Progenitor cell of endocrine pancreas (in vitro differentiated cells): ENCODE results near the gene MRNIP. TPM values are rescaled to one million over a fixed set of nuclear protein-coding genes. Genes with fewer than 3 reads are reported as not detected.

Experiments
- DNase-seq: peaks from one replicate; pipeline ENCODE4 v3.0.0; 2021; ENCODE audit warnings: low spot score; ENCODE audit not compliant: unreplicated experiment
- H3K27ac Mint-ChIP-seq: 2 replicates; pipeline ENCODE4 v1.8.0; 2021; ENCODE audit warnings: mild to moderate bottlenecking, moderate library complexity, mixed read lengths
- H3K27me3 Mint-ChIP-seq: 2 replicates; pipeline ENCODE4 v1.8.0; 2021; ENCODE audit warnings: mixed read lengths
- H3K36me3 Mint-ChIP-seq: 2 replicates; pipeline ENCODE4 v1.8.0; 2022; ENCODE audit warnings: mixed read lengths; ENCODE audit not compliant: insufficient read depth
- H3K4me1 Mint-ChIP-seq: 2 replicates; pipeline ENCODE4 v1.8.0; 2021; ENCODE audit warnings: low read depth, mixed read lengths
- H3K4me3 Mint-ChIP-seq: 2 replicates; pipeline ENCODE4 v1.8.0; 2021; ENCODE audit warnings: low read depth, mild to moderate bottlenecking, moderate library complexity, mixed read lengths
- H3K9me3 Mint-ChIP-seq: 2 replicates; pipeline ENCODE4 v1.8.0; 2021; ENCODE audit warnings: low read depth, mixed read lengths
- total RNA-seq: library from RNA; stranded (reverse); gene quantifications from 2 replicates; pipeline ENCODE4 v1.2.1, GENCODE V29; 2021
- TF ChIP-seq, protein P1 (sequence below): fragments of 200-600 bp; sonication (generic); IDR thresholded peaks from one replicate; pipeline ENCODE4 v1.5.0; 2021; ENCODE audit warnings: antibody characterized with exemption, mild to moderate bottlenecking; ENCODE audit not compliant: unreplicated experiment

Gene MRNIP
- total RNA-seq, 1 donor from 2014 or later, result 63.4 TPM

DNA sequence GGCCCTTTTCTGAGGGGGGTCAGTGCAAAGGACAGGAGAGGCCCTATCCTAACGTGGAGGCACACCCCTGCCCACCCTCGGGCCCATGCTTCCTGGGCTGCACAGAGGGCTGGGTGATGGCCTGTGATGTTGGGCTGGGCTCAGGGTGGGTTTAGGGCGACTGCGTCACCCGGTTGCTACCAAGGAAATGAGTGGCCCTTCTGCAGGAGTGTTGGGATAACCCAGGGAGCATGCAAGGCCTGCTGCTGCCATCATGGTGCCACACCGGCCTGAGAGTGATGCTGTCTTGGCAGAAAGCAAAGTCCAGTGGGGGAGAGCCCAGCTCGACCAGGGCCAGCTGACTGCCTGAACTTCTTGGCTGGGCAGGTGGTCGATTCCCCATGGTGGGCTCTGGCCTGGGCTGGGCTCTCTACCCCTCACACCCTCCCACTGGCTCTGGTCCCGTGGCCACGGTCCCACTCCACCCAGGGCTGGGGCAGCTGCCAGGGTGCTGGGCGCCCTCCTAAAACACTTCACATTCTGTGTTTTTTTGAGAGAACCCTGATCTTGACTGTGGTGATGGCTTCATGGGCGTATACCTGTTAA is 21.5 kb upstream of the MRNIP start:
- TF ChIP-seq, protein P1, sequence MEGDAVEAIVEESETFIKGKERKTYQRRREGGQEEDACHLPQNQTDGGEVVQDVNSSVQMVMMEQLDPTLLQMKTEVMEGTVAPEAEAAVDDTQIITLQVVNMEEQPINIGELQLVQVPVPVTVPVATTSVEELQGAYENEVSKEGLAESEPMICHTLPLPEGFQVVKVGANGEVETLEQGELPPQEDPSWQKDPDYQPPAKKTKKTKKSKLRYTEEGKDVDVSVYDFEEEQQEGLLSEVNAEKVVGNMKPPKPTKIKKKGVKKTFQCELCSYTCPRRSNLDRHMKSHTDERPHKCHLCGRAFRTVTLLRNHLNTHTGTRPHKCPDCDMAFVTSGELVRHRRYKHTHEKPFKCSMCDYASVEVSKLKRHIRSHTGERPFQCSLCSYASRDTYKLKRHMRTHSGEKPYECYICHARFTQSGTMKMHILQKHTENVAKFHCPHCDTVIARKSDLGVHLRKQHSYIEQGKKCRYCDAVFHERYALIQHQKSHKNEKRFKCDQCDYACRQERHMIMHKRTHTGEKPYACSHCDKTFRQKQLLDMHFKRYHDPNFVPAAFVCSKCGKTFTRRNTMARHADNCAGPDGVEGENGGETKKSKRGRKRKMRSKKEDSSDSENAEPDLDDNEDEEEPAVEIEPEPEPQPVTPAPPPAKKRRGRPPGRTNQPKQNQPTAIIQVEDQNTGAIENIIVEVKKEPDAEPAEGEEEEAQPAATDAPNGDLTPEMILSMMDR, result no peak
- H3K27ac Mint-ChIP-seq, result no peak overlapping the region
- peaks cover 22% of the 10 kb centered on the region for H3K9me3 Mint-ChIP-seq
- H3K27me3 Mint-ChIP-seq, result no peaks in the 10 kb centered on the region
- H3K4me3 Mint-ChIP-seq, result no peak overlapping the region
- H3K4me1 Mint-ChIP-seq, result no peaks in the 10 kb centered on the region
- DNase-seq, result no peak
- H3K36me3 Mint-ChIP-seq, result peaks cover 39% of the 10 kb centered on the region

DNA sequence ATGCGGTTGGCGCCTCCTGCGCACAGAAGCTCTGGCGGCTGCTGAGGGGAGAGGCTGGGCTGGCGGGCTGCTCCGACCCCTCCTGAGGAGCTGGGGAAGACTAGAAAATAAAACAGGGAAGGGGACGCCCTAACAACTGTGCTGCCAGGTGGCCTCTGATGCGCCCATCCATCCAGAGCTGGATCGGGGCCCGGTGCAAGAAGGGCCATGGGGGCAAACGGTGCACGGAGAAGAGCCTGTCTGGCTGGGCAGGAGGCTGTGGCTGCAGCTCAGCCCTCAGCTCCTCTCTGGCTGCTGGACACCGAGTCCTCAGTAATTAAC is 21.0 kb upstream of the MRNIP start:
- Mint-ChIP-seq H3K27me3 (no peaks in the 10 kb centered on the region), H3K9me3 (peaks cover 18% of the 10 kb centered on the region), H3K27ac (no peak overlapping the region), H3K36me3 (peaks cover 33% of the 10 kb centered on the region), H3K4me3 (no peak overlapping the region), H3K4me1 (no peaks in the 10 kb centered on the region)
- TF ChIP-seq, protein P1, result no peak
- DNase-seq, result no peak

DNA sequence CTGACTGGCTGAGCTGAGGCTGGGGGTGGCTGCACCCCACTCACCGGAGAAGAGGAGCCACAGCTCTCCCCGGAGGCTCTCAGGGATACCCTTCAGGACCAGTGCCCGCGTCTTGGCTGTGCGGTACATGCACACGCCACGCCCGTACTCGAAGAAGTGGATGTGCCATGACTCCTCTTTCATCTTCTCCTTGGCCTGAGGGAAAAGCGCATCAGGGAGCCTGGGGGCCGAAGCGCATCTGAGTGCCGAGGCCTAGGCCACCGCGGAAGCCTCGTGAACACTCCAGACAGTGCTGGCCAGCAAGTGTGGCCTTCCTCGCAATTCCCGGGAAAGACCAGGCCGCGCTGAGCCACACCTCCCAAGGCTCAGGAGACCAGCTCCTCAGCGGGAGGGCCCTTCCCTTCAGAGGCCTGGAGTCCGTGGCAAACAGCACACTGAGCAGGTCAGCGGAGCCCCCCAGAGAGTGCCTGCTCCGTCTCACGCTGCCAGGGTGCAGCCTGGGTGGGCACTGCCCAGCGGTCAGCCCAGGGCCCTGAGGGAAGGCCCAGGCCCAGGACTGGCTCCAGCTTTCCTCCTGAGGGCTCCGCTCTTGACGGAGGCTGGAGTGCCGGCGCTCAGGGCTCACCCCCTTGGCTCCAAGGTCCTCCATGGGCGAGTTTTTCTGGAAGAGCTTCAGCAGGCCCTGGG is 20.5 kb upstream of the MRNIP start:
- H3K27me3 Mint-ChIP-seq, result no peaks in the 10 kb centered on the region
- DNase-seq, result no peak
- H3K27ac Mint-ChIP-seq, result no peak overlapping the region
- peaks cover 13% of the 10 kb centered on the region for H3K9me3 Mint-ChIP-seq
- TF ChIP-seq, protein P1, result no peak
- no peak overlapping the region for H3K4me3 Mint-ChIP-seq
- H3K4me1 Mint-ChIP-seq, result no peaks in the 10 kb centered on the region
- peaks cover 28% of the 10 kb centered on the region for H3K36me3 Mint-ChIP-seq

DNA sequence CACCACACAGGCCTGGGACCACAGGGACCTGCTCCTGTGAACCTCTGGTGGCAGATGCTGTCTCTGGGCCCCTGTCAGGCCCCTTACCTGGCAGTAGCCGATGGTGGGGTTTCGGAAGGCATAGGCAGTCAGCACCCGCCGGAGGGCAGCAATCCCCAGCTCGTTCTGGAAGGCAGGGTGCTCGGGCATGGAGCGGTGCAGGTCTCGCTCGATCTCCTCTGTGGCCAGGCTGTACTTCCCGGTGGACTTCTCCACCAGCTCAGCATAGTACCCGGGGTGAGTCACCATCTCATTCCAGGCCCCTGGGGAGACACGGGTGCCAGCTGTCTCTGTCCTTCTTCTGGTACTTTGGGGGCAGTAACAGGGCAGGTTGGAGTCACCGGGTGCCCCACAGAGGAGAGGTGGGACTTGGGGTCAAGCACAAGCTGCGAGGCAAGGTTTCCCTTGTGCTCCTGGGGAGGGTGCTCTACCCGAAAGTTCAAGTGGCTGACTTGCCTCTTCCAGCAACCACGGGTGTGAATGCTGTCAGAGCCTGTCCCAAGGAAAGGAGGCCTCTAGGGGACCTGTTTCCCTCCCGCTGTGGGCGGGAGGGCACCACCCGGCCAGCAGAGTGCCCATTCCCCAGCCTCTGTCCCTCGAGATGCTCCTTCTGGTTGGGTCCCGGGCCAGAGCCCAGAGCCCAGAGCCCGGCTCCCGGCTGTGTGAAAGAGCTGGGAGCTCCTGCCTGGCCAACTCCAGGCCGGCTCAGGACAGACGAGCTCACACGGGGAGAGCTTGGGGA is 19.8 kb upstream of the MRNIP start:
- peaks cover 6% of the 10 kb centered on the region for H3K9me3 Mint-ChIP-seq
- H3K27ac Mint-ChIP-seq, result no peak overlapping the region
- no peaks in the 10 kb centered on the region for H3K27me3 Mint-ChIP-seq
- H3K4me1 Mint-ChIP-seq, result no peaks in the 10 kb centered on the region
- TF ChIP-seq, protein P1, result no peak
- peaks cover 21% of the 10 kb centered on the region for H3K36me3 Mint-ChIP-seq
- no peak for DNase-seq
- no peak overlapping the region for H3K4me3 Mint-ChIP-seq

DNA sequence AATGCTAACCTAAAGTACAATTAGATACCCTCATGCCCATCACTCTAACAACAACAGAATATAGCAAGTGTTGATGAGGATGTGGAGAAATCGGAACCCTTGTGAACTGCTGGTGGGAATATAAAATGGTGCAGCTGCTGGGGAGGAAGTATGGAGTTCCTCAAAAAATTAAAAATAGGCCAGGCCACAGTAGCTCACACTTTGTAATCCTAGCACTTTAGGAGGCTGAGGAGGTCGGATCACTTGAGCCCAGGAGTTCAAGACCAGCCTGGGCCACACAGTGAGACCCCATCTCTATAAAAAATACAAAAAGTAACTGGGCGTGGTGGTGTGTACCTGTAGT is 18.0 kb upstream of the MRNIP start:
- Mint-ChIP-seq H3K27me3 (no peaks in the 10 kb centered on the region), H3K9me3 (no peaks in the 10 kb centered on the region), H3K4me1 (no peaks in the 10 kb centered on the region), H3K36me3 (peaks cover 10% of the 10 kb centered on the region), H3K27ac (no peak overlapping the region), H3K4me3 (no peak overlapping the region)
- TF ChIP-seq, protein P1, result no peak
- no peak for DNase-seq
